WTC11 (cell line): ENCODE measurements around the gene TMX4. TPM values are rescaled to one million over a fixed set of nuclear protein-coding genes. Genes with fewer than 3 reads are reported as not detected.

Source experiments
- ATAC-seq: fragments of 200-7000 bp; cut with Tn5 transposase; 2 replicates; pipeline ENCODE4 v1.10.0; 2021; ENCODE audit warnings: mild to moderate bottlenecking, moderate library complexity
- CTCF ChIA-PET: fragments of 300-600 bp; sonication (Branson Sonifier 250); formaldehyde crosslinking; loops from one replicate; lab custom pipeline; 2021; ENCODE audit warnings: antibody characterized with exemption; lab: Charles Lee
- POLR2A ChIA-PET: fragments of 350-600 bp; sonication (Branson Sonifier 250); formaldehyde crosslinking; loops from one replicate; lab custom pipeline; 2021; ENCODE audit warnings: antibody characterized with exemption; lab: Charles Lee
- DNase-seq: peaks from one replicate; pipeline ENCODE4 v3.0.0; 2021; ENCODE audit warnings: low spot score
- H3K27ac Mint-ChIP-seq: 2 replicates; pipeline ENCODE4 v1.8.0; 2021; ENCODE audit warnings: mixed read lengths
- H3K27me3 Mint-ChIP-seq: 2 replicates; pipeline ENCODE4 v1.8.0; 2021; ENCODE audit warnings: low read depth, mild to moderate bottlenecking, moderate library complexity, mixed read lengths
- H3K36me3 Mint-ChIP-seq: 2 replicates; pipeline ENCODE4 v1.8.0; 2021; ENCODE audit warnings: mixed read lengths
- H3K4me1 Mint-ChIP-seq: 2 replicates; pipeline ENCODE4 v1.8.0; 2022; ENCODE audit warnings: mixed read lengths
- H3K4me3 Mint-ChIP-seq: 2 replicates; pipeline ENCODE4 v1.8.0; 2021; ENCODE audit warnings: mild to moderate bottlenecking, moderate library complexity, mixed read lengths
- H3K9me3 Mint-ChIP-seq: 2 replicates; pipeline ENCODE4 v1.8.0; 2021; ENCODE audit warnings: mixed read lengths
- CBFB ChIP-seq: sonication (generic); formaldehyde crosslinking; IDR thresholded peaks from 2 replicates; pipeline ENCODE4 v1.8.1; 2022; ENCODE audit warnings: mild to moderate bottlenecking, low read depth, missing genetic modification reagents
- CREB1 ChIP-seq: sonication (generic); formaldehyde crosslinking; IDR thresholded peaks from 2 replicates; pipeline ENCODE4 v1.8.0; 2023; ENCODE audit warnings: mild to moderate bottlenecking, missing genetic modification reagents
- CREM ChIP-seq: sonication (generic); formaldehyde crosslinking; IDR thresholded peaks from 2 replicates; pipeline ENCODE4 v1.8.1; 2022; ENCODE audit warnings: mild to moderate bottlenecking, missing genetic modification reagents, moderate library complexity
- ESRRA ChIP-seq: sonication (generic); formaldehyde crosslinking; IDR thresholded peaks from 2 replicates; pipeline ENCODE4 v1.8.1; 2022; ENCODE audit warnings: mild to moderate bottlenecking, missing genetic modification reagents, borderline replicate concordance
- ETV6 ChIP-seq: sonication (generic); formaldehyde crosslinking; IDR thresholded peaks from 2 replicates; pipeline ENCODE4 v1.8.1; 2022; ENCODE audit warnings: mild to moderate bottlenecking, missing genetic modification reagents
- FOXP1 ChIP-seq: sonication (generic); formaldehyde crosslinking; IDR thresholded peaks from 2 replicates; pipeline ENCODE4 v1.8.0; 2022; ENCODE audit warnings: missing genetic modification reagents, mild to moderate bottlenecking, moderate library complexity, borderline replicate concordance
- NR2C2 ChIP-seq: sonication (generic); formaldehyde crosslinking; IDR thresholded peaks from 2 replicates; pipeline ENCODE4 v1.8.0; 2022; ENCODE audit warnings: mild to moderate bottlenecking, missing genetic modification reagents
- OVOL2 ChIP-seq: fragments of 250-450 bp; sonication (Bioruptor Pico); IDR thresholded peaks from 2 replicates; pipeline ENCODE4 v1.9.0; 2021; ENCODE audit warnings: mild to moderate bottlenecking, borderline replicate concordance
- PRRX2 ChIP-seq: fragments of 250-450 bp; sonication (Bioruptor Pico); IDR thresholded peaks from 2 replicates; pipeline ENCODE4 v1.8.0; 2021; ENCODE audit warnings: mild to moderate bottlenecking
- TCF7 ChIP-seq: sonication (generic); formaldehyde crosslinking; IDR thresholded peaks from 2 replicates; pipeline ENCODE4 v1.8.0; 2022; ENCODE audit warnings: mild to moderate bottlenecking, low read depth, missing genetic modification reagents, moderate library complexity
- ZNF138 ChIP-seq: sonication (generic); formaldehyde crosslinking; conservative IDR thresholded peaks from 2 replicates; pipeline ENCODE4 v1.8.1; 2022; ENCODE audit warnings: mild to moderate bottlenecking, moderate library complexity, missing genetic modification reagents
- ZNF263 ChIP-seq: sonication (generic); formaldehyde crosslinking; IDR thresholded peaks from 2 replicates; pipeline ENCODE4 v1.8.1; 2022; ENCODE audit warnings: low read depth, mild to moderate bottlenecking, moderate library complexity, missing genetic modification reagents
- ZNF671 ChIP-seq: fragments of 250-450 bp; sonication (Bioruptor Pico); IDR thresholded peaks from 2 replicates; pipeline ENCODE4 v1.8.0; 2021; ENCODE audit warnings: mild to moderate bottlenecking
- total RNA-seq: library from RNA; stranded (reverse); gene quantifications from 3 replicates; pipeline ENCODE4 v1.2.3, GENCODE V29; 2021
- TF ChIP-seq, protein P1 (sequence below): fragments of 250-450 bp; sonication (Bioruptor Pico); IDR thresholded peaks from 2 replicates; pipeline ENCODE4 v1.9.0; 2021; ENCODE audit warnings: moderate library complexity, mild to moderate bottlenecking, inconsistent platforms, borderline replicate concordance
- TF ChIP-seq, protein P2 (sequence below): sonication (generic); formaldehyde crosslinking; IDR thresholded peaks from 2 replicates; pipeline ENCODE4 v1.8.0; 2022; ENCODE audit warnings: missing genetic modification reagents
- TF ChIP-seq, protein P3 (sequence below): sonication (generic); formaldehyde crosslinking; conservative IDR thresholded peaks from 2 replicates; pipeline ENCODE4 v1.8.1; 2022; ENCODE audit warnings: mild to moderate bottlenecking, missing genetic modification reagents
- TF ChIP-seq, protein P4 (sequence below): fragments of 250-450 bp; sonication (Bioruptor Pico); IDR thresholded peaks from 2 replicates; pipeline ENCODE4 v1.9.0; 2021; ENCODE audit warnings: mild to moderate bottlenecking, borderline replicate concordance
- TF ChIP-seq, protein P5 (sequence below): sonication (generic); formaldehyde crosslinking; IDR thresholded peaks from 2 replicates; pipeline ENCODE4 v1.8.0; 2022; ENCODE audit warnings: mild to moderate bottlenecking, missing genetic modification reagents
- TF ChIP-seq, protein P6 (sequence below): sonication (generic); formaldehyde crosslinking; IDR thresholded peaks from 2 replicates; pipeline ENCODE4 v1.8.1; 2023; ENCODE audit warnings: mild to moderate bottlenecking, missing genetic modification reagents
- TF ChIP-seq, protein P7 (sequence below): fragments of 200-600 bp; IDR thresholded peaks from 2 replicates; pipeline ENCODE4 v1.8.0; 2022; ENCODE audit warnings: antibody characterized with exemption
- TF ChIP-seq, protein P8 (sequence below): sonication (generic); formaldehyde crosslinking; IDR thresholded peaks from 2 replicates; pipeline ENCODE4 v1.8.1; 2023; ENCODE audit warnings: mild to moderate bottlenecking, missing genetic modification reagents, moderate library complexity

The TMX4 gene
- total RNA-seq, 1 experiment from 2014 or later: 9.8 TPM

DNA sequence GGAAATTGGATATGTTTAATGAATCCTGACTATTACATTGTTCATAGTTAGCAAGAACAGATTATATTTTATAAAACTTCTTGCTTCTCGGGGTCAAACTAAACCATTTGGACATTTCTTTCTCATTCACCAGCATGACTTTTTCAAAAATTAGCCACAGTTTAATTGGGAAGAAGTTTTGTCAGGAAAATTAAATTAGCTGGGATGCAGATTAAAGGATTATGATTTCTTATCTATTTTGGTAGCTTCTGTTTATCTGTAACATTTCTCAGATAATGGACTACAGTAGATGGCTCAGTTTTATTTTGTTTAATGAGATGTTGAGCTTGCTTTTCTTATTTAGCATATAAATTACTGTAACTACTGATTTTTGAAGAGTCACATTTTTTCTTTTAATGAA, 26.4 kb upstream of the TMX4 start:
- no peaks in the 10 kb centered on the region for H3K27me3 Mint-ChIP-seq
- ChIA-PET CTCF (interaction anchor here (0.6 to 4.3 kb wide), 4 partner anchors 36 to 676 kb away, joined by 4 to 51 read pairs (median 6); no protein-coding TSS in a partner anchor), POLR2A (no interaction called here)
- no peak for DNase-seq
- H3K9me3 Mint-ChIP-seq: no peaks in the 10 kb centered on the region
- ATAC-seq: no peak
- TF ChIP-seq, protein P1, sequence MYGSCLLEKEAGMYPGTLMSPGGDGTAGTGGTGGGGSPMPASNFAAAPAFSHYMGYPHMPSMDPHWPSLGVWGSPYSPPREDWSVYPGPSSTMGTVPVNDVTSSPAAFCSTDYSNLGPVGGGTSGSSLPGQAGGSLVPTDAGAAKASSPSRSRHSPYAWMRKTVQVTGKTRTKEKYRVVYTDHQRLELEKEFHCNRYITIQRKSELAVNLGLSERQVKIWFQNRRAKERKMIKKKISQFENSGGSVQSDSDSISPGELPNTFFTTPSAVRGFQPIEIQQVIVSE (CRISPR knock-in tag): no peak
- TF ChIP-seq ZNF138 (CRISPR knock-in tag) (no peak), CREM (no peak), FOXP1 (no peak), PRRX2 (CRISPR knock-in tag) (no peak), ETV6 (CRISPR knock-in tag) (no peak), NR2C2 (CRISPR knock-in tag) (no peak), CBFB (CRISPR knock-in tag) (no peak), ESRRA (CRISPR knock-in tag) (no peak), ZNF671 (CRISPR knock-in tag) (no peak), CREB1 (CRISPR knock-in tag) (no peak)
- TF ChIP-seq, protein P2, sequence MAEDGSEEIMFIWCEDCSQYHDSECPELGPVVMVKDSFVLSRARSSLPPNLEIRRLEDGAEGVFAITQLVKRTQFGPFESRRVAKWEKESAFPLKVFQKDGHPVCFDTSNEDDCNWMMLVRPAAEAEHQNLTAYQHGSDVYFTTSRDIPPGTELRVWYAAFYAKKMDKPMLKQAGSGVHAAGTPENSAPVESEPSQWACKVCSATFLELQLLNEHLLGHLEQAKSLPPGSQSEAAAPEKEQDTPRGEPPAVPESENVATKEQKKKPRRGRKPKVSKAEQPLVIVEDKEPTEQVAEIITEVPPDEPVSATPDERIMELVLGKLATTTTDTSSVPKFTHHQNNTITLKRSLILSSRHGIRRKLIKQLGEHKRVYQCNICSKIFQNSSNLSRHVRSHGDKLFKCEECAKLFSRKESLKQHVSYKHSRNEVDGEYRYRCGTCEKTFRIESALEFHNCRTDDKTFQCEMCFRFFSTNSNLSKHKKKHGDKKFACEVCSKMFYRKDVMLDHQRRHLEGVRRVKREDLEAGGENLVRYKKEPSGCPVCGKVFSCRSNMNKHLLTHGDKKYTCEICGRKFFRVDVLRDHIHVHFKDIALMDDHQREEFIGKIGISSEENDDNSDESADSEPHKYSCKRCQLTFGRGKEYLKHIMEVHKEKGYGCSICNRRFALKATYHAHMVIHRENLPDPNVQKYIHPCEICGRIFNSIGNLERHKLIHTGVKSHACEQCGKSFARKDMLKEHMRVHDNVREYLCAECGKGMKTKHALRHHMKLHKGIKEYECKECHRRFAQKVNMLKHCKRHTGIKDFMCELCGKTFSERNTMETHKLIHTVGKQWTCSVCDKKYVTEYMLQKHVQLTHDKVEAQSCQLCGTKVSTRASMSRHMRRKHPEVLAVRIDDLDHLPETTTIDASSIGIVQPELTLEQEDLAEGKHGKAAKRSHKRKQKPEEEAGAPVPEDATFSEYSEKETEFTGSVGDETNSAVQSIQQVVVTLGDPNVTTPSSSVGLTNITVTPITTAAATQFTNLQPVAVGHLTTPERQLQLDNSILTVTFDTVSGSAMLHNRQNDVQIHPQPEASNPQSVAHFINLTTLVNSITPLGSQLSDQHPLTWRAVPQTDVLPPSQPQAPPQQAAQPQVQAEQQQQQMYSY (CRISPR knock-in tag): no peak
- TF ChIP-seq, protein P3, sequence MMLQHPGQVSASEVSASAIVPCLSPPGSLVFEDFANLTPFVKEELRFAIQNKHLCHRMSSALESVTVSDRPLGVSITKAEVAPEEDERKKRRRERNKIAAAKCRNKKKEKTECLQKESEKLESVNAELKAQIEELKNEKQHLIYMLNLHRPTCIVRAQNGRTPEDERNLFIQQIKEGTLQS (CRISPR knock-in tag): no peak
- TF ChIP-seq, protein P4, sequence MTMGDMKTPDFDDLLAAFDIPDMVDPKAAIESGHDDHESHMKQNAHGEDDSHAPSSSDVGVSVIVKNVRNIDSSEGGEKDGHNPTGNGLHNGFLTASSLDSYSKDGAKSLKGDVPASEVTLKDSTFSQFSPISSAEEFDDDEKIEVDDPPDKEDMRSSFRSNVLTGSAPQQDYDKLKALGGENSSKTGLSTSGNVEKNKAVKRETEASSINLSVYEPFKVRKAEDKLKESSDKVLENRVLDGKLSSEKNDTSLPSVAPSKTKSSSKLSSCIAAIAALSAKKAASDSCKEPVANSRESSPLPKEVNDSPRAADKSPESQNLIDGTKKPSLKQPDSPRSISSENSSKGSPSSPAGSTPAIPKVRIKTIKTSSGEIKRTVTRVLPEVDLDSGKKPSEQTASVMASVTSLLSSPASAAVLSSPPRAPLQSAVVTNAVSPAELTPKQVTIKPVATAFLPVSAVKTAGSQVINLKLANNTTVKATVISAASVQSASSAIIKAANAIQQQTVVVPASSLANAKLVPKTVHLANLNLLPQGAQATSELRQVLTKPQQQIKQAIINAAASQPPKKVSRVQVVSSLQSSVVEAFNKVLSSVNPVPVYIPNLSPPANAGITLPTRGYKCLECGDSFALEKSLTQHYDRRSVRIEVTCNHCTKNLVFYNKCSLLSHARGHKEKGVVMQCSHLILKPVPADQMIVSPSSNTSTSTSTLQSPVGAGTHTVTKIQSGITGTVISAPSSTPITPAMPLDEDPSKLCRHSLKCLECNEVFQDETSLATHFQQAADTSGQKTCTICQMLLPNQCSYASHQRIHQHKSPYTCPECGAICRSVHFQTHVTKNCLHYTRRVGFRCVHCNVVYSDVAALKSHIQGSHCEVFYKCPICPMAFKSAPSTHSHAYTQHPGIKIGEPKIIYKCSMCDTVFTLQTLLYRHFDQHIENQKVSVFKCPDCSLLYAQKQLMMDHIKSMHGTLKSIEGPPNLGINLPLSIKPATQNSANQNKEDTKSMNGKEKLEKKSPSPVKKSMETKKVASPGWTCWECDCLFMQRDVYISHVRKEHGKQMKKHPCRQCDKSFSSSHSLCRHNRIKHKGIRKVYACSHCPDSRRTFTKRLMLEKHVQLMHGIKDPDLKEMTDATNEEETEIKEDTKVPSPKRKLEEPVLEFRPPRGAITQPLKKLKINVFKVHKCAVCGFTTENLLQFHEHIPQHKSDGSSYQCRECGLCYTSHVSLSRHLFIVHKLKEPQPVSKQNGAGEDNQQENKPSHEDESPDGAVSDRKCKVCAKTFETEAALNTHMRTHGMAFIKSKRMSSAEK (CRISPR knock-in tag): no peak
- TF ChIP-seq, protein P5, sequence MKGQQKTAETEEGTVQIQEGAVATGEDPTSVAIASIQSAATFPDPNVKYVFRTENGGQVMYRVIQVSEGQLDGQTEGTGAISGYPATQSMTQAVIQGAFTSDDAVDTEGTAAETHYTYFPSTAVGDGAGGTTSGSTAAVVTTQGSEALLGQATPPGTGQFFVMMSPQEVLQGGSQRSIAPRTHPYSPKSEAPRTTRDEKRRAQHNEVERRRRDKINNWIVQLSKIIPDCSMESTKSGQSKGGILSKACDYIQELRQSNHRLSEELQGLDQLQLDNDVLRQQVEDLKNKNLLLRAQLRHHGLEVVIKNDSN (CRISPR knock-in tag): no peak
- no peaks in the 10 kb centered on the region for H3K36me3 Mint-ChIP-seq
- H3K4me1 Mint-ChIP-seq: peaks cover 3% of the 10 kb centered on the region; the same call in 1 of the 2 replicates
- H3K27ac Mint-ChIP-seq: no peak overlapping the region
- no peak overlapping the region for H3K4me3 Mint-ChIP-seq

DNA sequence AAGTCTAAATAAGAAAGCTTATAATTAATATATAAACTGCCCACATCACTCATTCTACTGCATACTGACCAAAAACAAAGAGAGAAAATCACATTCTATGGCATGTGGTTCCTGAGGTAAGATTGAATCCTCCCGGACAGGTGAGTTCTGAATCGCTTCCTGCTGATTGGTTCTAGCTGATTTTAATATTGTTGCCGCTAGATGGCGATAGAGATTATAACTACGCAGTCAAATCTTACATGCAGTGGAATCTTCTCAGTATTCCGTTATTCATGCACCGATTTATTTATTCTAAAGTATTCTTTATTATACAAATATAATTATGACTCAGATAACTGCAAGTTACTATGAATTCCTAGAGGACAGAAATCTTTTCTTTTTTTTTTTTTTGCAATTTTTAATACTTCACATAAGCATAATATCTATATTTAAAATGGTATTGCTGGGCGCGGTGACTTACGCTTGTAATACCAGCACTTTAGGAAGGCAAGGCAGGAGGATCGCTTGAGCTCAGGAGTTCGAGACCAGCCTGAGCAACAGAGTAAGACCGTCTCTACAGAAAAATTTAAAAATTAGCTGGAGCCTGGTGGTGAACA, 24.2 kb upstream of the TMX4 start:
- peak; percentile 76 for ATAC-seq
- no peak overlapping the region for H3K27ac Mint-ChIP-seq
- ChIA-PET CTCF (interaction anchor here (0.6 to 4.3 kb wide), 26 partner anchors 10 to 777 kb away, joined by 3 to 51 read pairs (median 4); partner anchors contain the start of gene TMX4), POLR2A (no interaction called here)
- DNase-seq: no peak
- H3K4me3 Mint-ChIP-seq: no peak overlapping the region
- H3K36me3 Mint-ChIP-seq: no peaks in the 10 kb centered on the region
- no peaks in the 10 kb centered on the region for H3K4me1 Mint-ChIP-seq
- H3K27me3 Mint-ChIP-seq: no peaks in the 10 kb centered on the region; the same call in 1 of the 2 replicates
- H3K9me3 Mint-ChIP-seq: no peaks in the 10 kb centered on the region
- TF ChIP-seq TCF7 (CRISPR knock-in tag) (no peak), ZNF263 (CRISPR knock-in tag) (no peak), OVOL2 (CRISPR knock-in tag) (no peak)
- TF ChIP-seq, protein P6, sequence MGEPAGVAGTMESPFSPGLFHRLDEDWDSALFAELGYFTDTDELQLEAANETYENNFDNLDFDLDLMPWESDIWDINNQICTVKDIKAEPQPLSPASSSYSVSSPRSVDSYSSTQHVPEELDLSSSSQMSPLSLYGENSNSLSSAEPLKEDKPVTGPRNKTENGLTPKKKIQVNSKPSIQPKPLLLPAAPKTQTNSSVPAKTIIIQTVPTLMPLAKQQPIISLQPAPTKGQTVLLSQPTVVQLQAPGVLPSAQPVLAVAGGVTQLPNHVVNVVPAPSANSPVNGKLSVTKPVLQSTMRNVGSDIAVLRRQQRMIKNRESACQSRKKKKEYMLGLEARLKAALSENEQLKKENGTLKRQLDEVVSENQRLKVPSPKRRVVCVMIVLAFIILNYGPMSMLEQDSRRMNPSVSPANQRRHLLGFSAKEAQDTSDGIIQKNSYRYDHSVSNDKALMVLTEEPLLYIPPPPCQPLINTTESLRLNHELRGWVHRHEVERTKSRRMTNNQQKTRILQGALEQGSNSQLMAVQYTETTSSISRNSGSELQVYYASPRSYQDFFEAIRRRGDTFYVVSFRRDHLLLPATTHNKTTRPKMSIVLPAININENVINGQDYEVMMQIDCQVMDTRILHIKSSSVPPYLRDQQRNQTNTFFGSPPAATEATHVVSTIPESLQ: no peak
- TF ChIP-seq, protein P7, sequence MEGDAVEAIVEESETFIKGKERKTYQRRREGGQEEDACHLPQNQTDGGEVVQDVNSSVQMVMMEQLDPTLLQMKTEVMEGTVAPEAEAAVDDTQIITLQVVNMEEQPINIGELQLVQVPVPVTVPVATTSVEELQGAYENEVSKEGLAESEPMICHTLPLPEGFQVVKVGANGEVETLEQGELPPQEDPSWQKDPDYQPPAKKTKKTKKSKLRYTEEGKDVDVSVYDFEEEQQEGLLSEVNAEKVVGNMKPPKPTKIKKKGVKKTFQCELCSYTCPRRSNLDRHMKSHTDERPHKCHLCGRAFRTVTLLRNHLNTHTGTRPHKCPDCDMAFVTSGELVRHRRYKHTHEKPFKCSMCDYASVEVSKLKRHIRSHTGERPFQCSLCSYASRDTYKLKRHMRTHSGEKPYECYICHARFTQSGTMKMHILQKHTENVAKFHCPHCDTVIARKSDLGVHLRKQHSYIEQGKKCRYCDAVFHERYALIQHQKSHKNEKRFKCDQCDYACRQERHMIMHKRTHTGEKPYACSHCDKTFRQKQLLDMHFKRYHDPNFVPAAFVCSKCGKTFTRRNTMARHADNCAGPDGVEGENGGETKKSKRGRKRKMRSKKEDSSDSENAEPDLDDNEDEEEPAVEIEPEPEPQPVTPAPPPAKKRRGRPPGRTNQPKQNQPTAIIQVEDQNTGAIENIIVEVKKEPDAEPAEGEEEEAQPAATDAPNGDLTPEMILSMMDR: peak; percentile 54
- TF ChIP-seq, protein P8, sequence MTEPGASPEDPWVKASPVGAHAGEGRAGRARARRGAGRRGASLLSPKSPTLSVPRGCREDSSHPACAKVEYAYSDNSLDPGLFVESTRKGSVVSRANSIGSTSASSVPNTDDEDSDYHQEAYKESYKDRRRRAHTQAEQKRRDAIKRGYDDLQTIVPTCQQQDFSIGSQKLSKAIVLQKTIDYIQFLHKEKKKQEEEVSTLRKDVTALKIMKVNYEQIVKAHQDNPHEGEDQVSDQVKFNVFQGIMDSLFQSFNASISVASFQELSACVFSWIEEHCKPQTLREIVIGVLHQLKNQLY (CRISPR knock-in tag): no peak
